ENCODE data around the gene PC. TPM values are rescaled to one million over a fixed set of nuclear protein-coding genes. Genes with fewer than 3 reads are reported as not detected.

Gene PC
- total RNA-seq, 1 experiment from 2014 or later, result 40.5 TPM

DNA sequence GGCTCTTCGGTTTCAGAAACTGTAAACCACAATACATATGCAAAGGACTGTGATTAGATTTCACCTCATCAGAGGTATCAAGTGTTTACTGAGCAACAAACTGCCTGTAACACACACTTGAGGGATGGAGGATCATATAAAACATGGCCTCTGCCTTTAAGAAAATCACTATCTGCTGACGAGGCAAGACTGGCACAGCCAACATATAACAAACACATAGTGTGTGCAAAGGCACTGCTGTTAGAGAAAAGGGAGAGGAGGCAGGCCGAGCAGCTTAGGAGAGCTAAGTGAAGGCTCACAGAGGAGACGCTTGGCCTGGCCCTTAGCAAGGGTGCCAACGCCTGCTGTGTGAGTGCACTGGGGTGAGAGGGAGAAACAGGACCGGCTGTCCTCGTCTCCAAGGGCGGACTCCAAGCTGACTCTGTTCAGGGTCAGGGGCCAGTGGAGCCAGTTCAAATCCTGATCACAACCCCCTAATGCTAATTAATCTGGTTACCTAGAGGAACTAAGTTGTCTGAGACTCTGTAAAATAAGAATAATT is 53.1 kb downstream of the PC start:
- no TSS peak for BruUV-seq (replicated peaks)
- H3K27ac Mint-ChIP-seq (ENCODE audit: unreplicated experiment), result no peak overlapping the region
- intact Hi-C loops (cut with micrococcal nuclease; ENCODE audit: unreplicated experiment), result no loop called here
- H3K4me3 Mint-ChIP-seq (ENCODE audit: low read depth, unreplicated experiment), result no peak overlapping the region
- no peaks in the 10 kb centered on the region for H3K27me3 Mint-ChIP-seq (ENCODE audit: unreplicated experiment)
- DNase-seq, result no peak
- no peak for TF ChIP-seq CTCF (IDR thresholded peaks at IDR 0.05; ENCODE audit: unreplicated experiment)
- H3K36me3 Mint-ChIP-seq (ENCODE audit: insufficient read depth, unreplicated experiment), result no peaks in the 10 kb centered on the region
- H3K9me3 Mint-ChIP-seq (ENCODE audit: low read depth, unreplicated experiment), result no peaks in the 10 kb centered on the region
- CTCF ChIA-PET, result no interaction called here
- peaks cover 30% of the 10 kb centered on the region for H3K4me1 Mint-ChIP-seq (ENCODE audit: low read depth, unreplicated experiment)

DNA sequence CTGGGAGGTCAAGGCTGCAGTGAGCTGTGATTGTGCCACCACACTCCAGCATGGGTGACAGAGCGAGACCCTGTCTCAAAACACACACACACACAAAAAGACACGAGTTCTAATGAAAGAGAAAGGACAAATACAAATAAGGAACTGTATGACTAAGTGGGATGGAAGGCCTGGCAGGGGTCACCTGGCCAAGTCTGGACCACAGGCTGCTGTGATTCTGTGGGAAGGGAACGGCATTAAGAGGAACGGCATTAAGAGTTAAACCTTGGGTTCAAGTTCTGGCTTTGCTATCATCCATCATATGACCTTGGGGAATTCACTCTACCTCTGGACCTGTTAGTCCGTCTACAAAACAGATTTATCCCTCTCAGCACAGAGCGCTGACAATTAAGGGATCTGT is 53.6 kb downstream of the PC start:
- BruUV-seq (replicated peaks), result no TSS peak
- Mint-ChIP-seq H3K27me3 (ENCODE audit: unreplicated experiment) (no peaks in the 10 kb centered on the region), H3K4me3 (ENCODE audit: low read depth, unreplicated experiment) (no peak overlapping the region), H3K4me1 (ENCODE audit: low read depth, unreplicated experiment) (peaks cover 30% of the 10 kb centered on the region), H3K36me3 (ENCODE audit: insufficient read depth, unreplicated experiment) (no peaks in the 10 kb centered on the region), H3K27ac (ENCODE audit: unreplicated experiment) (no peak overlapping the region), H3K9me3 (ENCODE audit: low read depth, unreplicated experiment) (peaks cover 3% of the 10 kb centered on the region)
- no peak for TF ChIP-seq CTCF (IDR thresholded peaks at IDR 0.05; ENCODE audit: unreplicated experiment)
- DNase-seq, result no peak
- CTCF ChIA-PET, result interaction anchor here (1.0 kb wide), 1 partner anchor 150 kb away, joined by 4 read pairs; no protein-coding TSS in a partner anchor
- intact Hi-C loops (cut with micrococcal nuclease; ENCODE audit: unreplicated experiment), result no loop called here

- Mint-ChIP-seq H3K36me3 (ENCODE audit: insufficient read depth, unreplicated experiment) (no peaks in the 10 kb centered on the region), H3K4me3 (ENCODE audit: low read depth, unreplicated experiment) (no peak overlapping the region), H3K27ac (ENCODE audit: unreplicated experiment) (no peak overlapping the region), H3K9me3 (ENCODE audit: low read depth, unreplicated experiment) (peaks cover 4% of the 10 kb centered on the region), H3K4me1 (ENCODE audit: low read depth, unreplicated experiment) (peaks cover 30% of the 10 kb centered on the region), H3K27me3 (ENCODE audit: unreplicated experiment) (no peaks in the 10 kb centered on the region)
- intact Hi-C loops (cut with micrococcal nuclease; ENCODE audit: unreplicated experiment), result no loop called here
- no peak for TF ChIP-seq CTCF (IDR thresholded peaks at IDR 0.05; ENCODE audit: unreplicated experiment)
- CTCF ChIA-PET, result interaction anchor here (1.0 kb wide), 1 partner anchor 151 kb away, joined by 4 read pairs; no protein-coding TSS in a partner anchor
- no TSS peak for BruUV-seq (replicated peaks)
- peak; percentile 36 for DNase-seq
Measured at GRCh38 chr11:66904055-66904454, 54.1 kb downstream of the PC start.

DNA sequence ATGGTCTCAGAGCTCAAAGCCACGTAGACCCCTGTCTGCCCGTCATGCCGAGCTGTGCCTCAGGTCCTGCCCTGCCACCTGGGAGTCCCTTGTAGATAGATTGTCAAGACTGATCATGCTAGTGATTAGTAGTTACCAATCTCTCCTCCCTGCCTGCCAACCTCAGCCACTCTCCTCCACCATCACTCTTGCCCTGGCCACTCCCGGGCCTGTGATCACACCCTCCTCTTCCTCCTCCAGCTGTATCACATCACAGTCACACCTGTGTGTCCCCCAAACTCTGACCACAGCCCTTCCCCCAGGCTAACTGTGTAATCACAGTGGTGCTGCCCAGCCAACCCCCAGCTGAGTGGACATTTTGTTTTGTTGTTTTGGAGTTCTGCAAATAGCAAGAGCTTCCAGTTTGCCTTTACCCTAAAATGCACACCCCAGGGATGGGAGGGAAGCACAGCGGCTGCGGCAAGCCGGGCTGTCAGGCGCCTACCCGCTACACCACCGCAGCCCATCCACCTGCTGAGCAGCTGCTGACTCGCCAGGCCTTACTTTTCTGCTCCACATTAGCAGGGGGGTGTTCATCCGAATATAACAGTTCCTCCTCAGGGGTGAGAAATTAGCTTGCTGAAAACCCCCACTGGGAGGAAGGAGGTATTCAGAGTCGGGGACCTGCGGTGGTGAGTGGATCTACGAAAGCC is 55.6 kb downstream of the PC start:
- H3K27me3 Mint-ChIP-seq (ENCODE audit: unreplicated experiment), result no peaks in the 10 kb centered on the region
- H3K27ac Mint-ChIP-seq (ENCODE audit: unreplicated experiment), result no peak overlapping the region
- BruUV-seq (replicated peaks), result no TSS peak
- no peak overlapping the region for H3K4me3 Mint-ChIP-seq (ENCODE audit: low read depth, unreplicated experiment)
- intact Hi-C loops (cut with micrococcal nuclease; ENCODE audit: unreplicated experiment), result no loop called here
- peaks cover 4% of the 10 kb centered on the region for H3K9me3 Mint-ChIP-seq (ENCODE audit: low read depth, unreplicated experiment)
- CTCF ChIA-PET, result no interaction called here
- H3K4me1 Mint-ChIP-seq (ENCODE audit: low read depth, unreplicated experiment), result peaks cover 30% of the 10 kb centered on the region
- H3K36me3 Mint-ChIP-seq (ENCODE audit: insufficient read depth, unreplicated experiment), result no peaks in the 10 kb centered on the region
- no peak for TF ChIP-seq CTCF (IDR thresholded peaks at IDR 0.05; ENCODE audit: unreplicated experiment)
- no peak for DNase-seq

Data from Calu3 (cell line).